ENCODE measurements around the gene SUCNR1.

Gene SUCNR1

GRCh38 chr3:151916781-151917180, 43.3 kb downstream of the SUCNR1 start:
- no peak for DNase-seq
- Mint-ChIP-seq H3K9me3 (peaks cover under 1% of the 10 kb centered on the region), H3K4me1 (peaks cover 7% of the 10 kb centered on the region), H3K27ac (no peak overlapping the region), H3K4me3 (no peak overlapping the region), H3K36me3 (ENCODE audit: low read depth) (no peaks in the 10 kb centered on the region), H3K27me3 (ENCODE audit: low read depth, poor library complexity) (no peaks in the 10 kb centered on the region)
- TF ChIP-seq, protein P1, sequence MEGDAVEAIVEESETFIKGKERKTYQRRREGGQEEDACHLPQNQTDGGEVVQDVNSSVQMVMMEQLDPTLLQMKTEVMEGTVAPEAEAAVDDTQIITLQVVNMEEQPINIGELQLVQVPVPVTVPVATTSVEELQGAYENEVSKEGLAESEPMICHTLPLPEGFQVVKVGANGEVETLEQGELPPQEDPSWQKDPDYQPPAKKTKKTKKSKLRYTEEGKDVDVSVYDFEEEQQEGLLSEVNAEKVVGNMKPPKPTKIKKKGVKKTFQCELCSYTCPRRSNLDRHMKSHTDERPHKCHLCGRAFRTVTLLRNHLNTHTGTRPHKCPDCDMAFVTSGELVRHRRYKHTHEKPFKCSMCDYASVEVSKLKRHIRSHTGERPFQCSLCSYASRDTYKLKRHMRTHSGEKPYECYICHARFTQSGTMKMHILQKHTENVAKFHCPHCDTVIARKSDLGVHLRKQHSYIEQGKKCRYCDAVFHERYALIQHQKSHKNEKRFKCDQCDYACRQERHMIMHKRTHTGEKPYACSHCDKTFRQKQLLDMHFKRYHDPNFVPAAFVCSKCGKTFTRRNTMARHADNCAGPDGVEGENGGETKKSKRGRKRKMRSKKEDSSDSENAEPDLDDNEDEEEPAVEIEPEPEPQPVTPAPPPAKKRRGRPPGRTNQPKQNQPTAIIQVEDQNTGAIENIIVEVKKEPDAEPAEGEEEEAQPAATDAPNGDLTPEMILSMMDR (IDR thresholded peaks at IDR 0.05), result no peak

DNA sequence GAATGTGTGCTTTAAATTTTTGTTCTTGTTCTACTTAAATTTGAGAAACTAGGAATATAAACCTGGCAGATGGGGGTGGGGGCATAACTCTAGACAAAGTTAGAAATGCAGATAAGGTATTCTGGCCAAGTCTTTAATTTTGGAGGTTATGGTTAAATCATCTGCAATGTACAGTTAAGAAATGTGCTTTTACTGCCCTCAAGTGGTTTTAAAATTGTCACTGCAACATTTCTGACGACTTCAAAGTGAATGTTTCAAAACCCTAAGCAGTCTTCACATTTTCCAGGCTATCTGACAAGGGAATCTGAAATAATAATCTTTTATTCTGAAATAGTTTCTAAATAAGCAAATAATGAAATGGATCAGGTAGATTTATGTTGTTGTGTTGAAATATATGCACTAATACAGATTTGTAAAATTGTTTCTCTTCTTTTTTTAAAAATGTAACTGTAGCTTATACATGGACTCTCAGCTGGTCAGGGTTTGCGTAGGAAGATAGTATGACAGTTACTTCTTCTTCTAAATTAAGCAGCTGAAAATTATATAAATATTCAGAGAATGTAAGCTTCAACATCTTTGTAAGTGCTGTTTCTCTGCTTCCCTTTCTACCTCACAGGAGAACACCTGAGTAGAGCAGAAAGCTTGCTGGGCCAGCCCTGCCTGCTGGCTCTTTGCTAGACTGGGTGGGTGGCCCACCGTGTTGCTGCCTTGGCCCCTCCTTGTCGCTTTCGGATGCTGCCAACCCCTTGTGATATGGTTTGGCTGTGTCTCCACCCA, 45.0 kb downstream of the SUCNR1 start:
- TF ChIP-seq, protein P1 (IDR thresholded peaks at IDR 0.05), result peak; percentile 54
- H3K27ac Mint-ChIP-seq, result no peak overlapping the region
- no peak for DNase-seq
- H3K36me3 Mint-ChIP-seq (ENCODE audit: low read depth), result no peaks in the 10 kb centered on the region
- no peaks in the 10 kb centered on the region for H3K9me3 Mint-ChIP-seq
- H3K4me1 Mint-ChIP-seq, result peaks cover 7% of the 10 kb centered on the region
- no peak overlapping the region for H3K4me3 Mint-ChIP-seq
- no peaks in the 10 kb centered on the region for H3K27me3 Mint-ChIP-seq (ENCODE audit: low read depth, poor library complexity)

DNA sequence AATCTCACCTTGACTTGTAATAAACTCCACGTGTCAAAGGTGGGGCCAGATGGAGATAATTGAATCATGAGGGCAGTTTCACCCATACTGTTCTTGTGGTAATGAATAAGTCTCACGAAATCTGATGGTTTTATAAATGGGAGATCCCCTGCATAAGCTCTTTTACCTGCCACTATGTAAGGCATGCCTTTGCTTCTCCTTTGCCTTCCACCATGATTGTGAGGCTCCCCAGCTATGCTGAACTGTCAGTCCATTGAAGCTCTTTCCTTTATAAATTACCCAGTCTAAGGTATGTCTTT, 45.5 kb downstream of the SUCNR1 start:
- TF ChIP-seq, protein P1 (IDR thresholded peaks at IDR 0.05), result no peak
- H3K27me3 Mint-ChIP-seq (ENCODE audit: low read depth, poor library complexity), result no peaks in the 10 kb centered on the region
- H3K9me3 Mint-ChIP-seq, result no peaks in the 10 kb centered on the region
- DNase-seq, result no peak
- no peak overlapping the region for H3K4me3 Mint-ChIP-seq
- no peaks in the 10 kb centered on the region for H3K36me3 Mint-ChIP-seq (ENCODE audit: low read depth)
- H3K4me1 Mint-ChIP-seq, result peaks cover 7% of the 10 kb centered on the region
- H3K27ac Mint-ChIP-seq, result no peak overlapping the region

- Mint-ChIP-seq H3K9me3 (no peaks in the 10 kb centered on the region), H3K36me3 (ENCODE audit: low read depth) (no peaks in the 10 kb centered on the region), H3K27me3 (ENCODE audit: low read depth, poor library complexity) (no peaks in the 10 kb centered on the region), H3K4me1 (peaks cover 7% of the 10 kb centered on the region), H3K4me3 (no peak overlapping the region), H3K27ac (no peak overlapping the region)
- TF ChIP-seq, protein P1 (IDR thresholded peaks at IDR 0.05), result no peak
- DNase-seq, result no peak
Observed at GRCh38 chr3:151919446-151919845, 46.0 kb downstream of the SUCNR1 start.

- H3K27ac Mint-ChIP-seq, result no peak overlapping the region
- no peak for DNase-seq
Observed at GRCh38 chr3:151923901-151924300, 50.5 kb downstream of the SUCNR1 start.

More at GRCh38 chr3:151923901-151924300, 50.5 kb downstream of the SUCNR1 start:
- no peaks in the 10 kb centered on the region for H3K36me3 Mint-ChIP-seq (ENCODE audit: low read depth)
- H3K4me1 Mint-ChIP-seq, result no peaks in the 10 kb centered on the region
- no peaks in the 10 kb centered on the region for H3K27me3 Mint-ChIP-seq (ENCODE audit: low read depth, poor library complexity)
- H3K4me3 Mint-ChIP-seq, result no peak overlapping the region
- TF ChIP-seq, protein P1 (IDR thresholded peaks at IDR 0.05), result no peak
- peaks cover 7% of the 10 kb centered on the region for H3K9me3 Mint-ChIP-seq

Measured in nephron progenitor cell (in vitro differentiated cells).